MM.1S (cell line): Measurements from ENCODE around the gene GPC5.

ENCODE experiments used
- EZH2phosphoT487 ChIP-seq: fragments of 300-600 bp; sonication (generic); IDR thresholded peaks from 2 replicates; pipeline ENCODE4 v1.6.1; 2018; ENCODE audit warnings: antibody characterized with exemption, low read length
- TF ChIP-seq, protein P1 (sequence below): fragments of 300-600 bp; sonication (generic); IDR thresholded peaks from 2 replicates; pipeline ENCODE4 v1.5.1; 2016; ENCODE audit warnings: antibody characterized with exemption, low read length, mixed read lengths

- TF ChIP-seq EZH2phosphoT487 = no peak
- TF ChIP-seq, protein P1, sequence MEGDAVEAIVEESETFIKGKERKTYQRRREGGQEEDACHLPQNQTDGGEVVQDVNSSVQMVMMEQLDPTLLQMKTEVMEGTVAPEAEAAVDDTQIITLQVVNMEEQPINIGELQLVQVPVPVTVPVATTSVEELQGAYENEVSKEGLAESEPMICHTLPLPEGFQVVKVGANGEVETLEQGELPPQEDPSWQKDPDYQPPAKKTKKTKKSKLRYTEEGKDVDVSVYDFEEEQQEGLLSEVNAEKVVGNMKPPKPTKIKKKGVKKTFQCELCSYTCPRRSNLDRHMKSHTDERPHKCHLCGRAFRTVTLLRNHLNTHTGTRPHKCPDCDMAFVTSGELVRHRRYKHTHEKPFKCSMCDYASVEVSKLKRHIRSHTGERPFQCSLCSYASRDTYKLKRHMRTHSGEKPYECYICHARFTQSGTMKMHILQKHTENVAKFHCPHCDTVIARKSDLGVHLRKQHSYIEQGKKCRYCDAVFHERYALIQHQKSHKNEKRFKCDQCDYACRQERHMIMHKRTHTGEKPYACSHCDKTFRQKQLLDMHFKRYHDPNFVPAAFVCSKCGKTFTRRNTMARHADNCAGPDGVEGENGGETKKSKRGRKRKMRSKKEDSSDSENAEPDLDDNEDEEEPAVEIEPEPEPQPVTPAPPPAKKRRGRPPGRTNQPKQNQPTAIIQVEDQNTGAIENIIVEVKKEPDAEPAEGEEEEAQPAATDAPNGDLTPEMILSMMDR = no peak
Observed at GRCh38 chr13:92717857-92718256, 1319.4 kb downstream of the GPC5 start.
